ENCODE data around the gene TPD52L1. TPM values are rescaled to one million over a fixed set of nuclear protein-coding genes. Genes with fewer than 3 reads are reported as not detected.

Gene TPD52L1
- total and polyA plus RNA-seq, 2 of the 13 experiments (the other 11 are each of a cell fraction or from before 2014, with no cell fraction given) = 0.49 to 0.53 TPM

DNA sequence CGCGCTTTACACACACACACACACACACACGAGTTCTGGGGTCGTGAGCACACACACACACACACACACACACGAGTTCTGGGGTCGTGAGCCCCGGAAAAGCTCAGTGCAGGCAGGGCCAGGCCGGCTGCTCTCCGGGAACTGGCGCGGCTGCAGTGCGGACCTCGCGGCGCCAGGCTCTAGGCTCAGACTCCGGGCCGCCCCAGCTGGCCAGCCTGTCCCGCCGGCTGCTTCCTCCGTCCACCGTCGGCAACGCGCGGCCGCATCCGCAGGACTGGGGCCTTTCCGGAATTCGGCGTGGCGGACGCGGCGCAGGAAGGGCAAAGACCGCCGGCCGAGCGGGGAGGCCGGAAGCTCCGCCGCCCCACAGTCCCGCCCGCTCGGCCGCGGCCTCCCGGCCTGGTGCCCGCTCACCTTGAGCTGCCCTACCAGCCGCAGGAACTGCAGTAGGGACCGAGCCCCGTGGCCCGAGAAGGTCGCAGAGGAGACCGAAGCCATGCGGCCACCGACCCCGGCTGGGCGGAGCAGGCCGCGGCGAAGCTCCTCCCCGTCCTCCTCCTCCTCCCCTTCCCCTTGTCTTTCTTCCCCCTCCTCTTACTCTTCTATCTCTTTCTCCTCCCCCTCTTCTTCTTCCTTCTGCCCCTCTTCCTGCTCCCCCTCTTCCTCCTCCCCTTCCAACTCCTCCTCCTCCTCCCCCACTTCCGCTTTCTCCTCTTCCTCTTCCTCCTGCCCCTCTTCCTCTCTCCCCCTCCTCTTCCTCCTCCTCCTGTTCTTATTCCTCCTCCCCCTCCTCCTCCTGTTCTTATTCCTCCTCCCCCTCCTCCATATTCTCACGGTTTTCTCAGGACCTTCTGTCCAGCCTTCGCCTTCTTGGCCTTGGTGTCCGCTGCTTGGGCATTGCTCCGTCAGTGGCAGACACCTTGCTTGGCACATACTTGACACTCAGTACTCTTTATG lies 148.1 kb downstream of the TPD52L1 start, which contains the start of gene HDDC2 (continued):
- TF ChIP-seq ZSCAN21 (CRISPR knock-in tag; IDR thresholded peaks at IDR 0.05; ENCODE audit: borderline replicate concordance) = peak; percentile 98
- peak; percentile 96 for TF ChIP-seq NRL (CRISPR knock-in tag; IDR thresholded peaks at IDR 0.05; ENCODE audit: borderline replicate concordance)
- TF ChIP-seq, protein P1, sequence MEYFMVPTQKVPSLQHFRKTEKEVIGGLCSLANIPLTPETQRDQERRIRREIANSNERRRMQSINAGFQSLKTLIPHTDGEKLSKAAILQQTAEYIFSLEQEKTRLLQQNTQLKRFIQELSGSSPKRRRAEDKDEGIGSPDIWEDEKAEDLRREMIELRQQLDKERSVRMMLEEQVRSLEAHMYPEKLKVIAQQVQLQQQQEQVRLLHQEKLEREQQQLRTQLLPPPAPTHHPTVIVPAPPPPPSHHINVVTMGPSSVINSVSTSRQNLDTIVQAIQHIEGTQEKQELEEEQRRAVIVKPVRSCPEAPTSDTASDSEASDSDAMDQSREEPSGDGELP (IDR thresholded peaks at IDR 0.05; ENCODE audit: borderline replicate concordance, low read depth) = peak; percentile 79
- peak; percentile 95 for TF ChIP-seq ARNT2 (CRISPR knock-in tag; IDR thresholded peaks at IDR 0.05; ENCODE audit: low read depth)
- TF ChIP-seq ZNF33B (CRISPR knock-in tag; IDR thresholded peaks at IDR 0.05) = peak; percentile 97
- TF ChIP-seq, protein P2, sequence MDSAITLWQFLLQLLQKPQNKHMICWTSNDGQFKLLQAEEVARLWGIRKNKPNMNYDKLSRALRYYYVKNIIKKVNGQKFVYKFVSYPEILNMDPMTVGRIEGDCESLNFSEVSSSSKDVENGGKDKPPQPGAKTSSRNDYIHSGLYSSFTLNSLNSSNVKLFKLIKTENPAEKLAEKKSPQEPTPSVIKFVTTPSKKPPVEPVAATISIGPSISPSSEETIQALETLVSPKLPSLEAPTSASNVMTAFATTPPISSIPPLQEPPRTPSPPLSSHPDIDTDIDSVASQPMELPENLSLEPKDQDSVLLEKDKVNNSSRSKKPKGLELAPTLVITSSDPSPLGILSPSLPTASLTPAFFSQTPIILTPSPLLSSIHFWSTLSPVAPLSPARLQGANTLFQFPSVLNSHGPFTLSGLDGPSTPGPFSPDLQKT (CRISPR knock-in tag; IDR thresholded peaks at IDR 0.05; ENCODE audit: borderline replicate concordance) = peak; percentile 91; the same call in 1 of the 2 replicates
- peak; percentile 97 for TF ChIP-seq RNF2 (conservative IDR thresholded peaks at IDR 0.05; ENCODE audit: low read depth)
- TF ChIP-seq DNMT1 (CRISPR knock-in tag; IDR thresholded peaks at IDR 0.05) = peak; percentile 97
- peak; percentile 96 for TF ChIP-seq BRF2 (CRISPR knock-in tag; IDR thresholded peaks at IDR 0.05)
- TF ChIP-seq, protein P3, sequence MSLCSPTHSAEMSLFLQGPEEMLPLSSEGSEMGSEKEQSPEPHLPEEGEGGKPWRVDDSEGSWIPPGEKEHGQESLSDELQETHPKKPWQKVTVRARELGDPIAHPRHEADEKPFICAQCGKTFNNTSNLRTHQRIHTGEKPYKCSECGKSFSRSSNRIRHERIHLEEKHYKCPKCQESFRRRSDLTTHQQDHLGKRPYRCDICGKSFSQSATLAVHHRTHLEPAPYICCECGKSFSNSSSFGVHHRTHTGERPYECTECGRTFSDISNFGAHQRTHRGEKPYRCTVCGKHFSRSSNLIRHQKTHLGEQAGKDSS (CRISPR knock-in tag; IDR thresholded peaks at IDR 0.05; ENCODE audit: borderline replicate concordance, low read depth) = peak; percentile 99
- TF ChIP-seq ATF6 (CRISPR knock-in tag; conservative IDR thresholded peaks at IDR 0.05) = peak; percentile 84; the same call in 1 of the 2 replicates
- 0 out of 2 replicates have a peak, but pooled peaks have one; percentile 33 for TF ChIP-seq HMG20A (CRISPR knock-in tag; IDR thresholded peaks at IDR 0.05; ENCODE audit: borderline replicate concordance)
- TF ChIP-seq, protein P4, sequence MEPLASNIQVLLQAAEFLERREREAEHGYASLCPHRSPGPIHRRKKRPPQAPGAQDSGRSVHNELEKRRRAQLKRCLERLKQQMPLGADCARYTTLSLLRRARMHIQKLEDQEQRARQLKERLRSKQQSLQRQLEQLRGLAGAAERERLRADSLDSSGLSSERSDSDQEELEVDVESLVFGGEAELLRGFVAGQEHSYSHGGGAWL (CRISPR knock-in tag; IDR thresholded peaks at IDR 0.05) = peak; percentile 95
- TF ChIP-seq SALL2 (CRISPR knock-in tag; IDR thresholded peaks at IDR 0.05) = peak; percentile 89
- TF ChIP-seq ZEB1 (IDR thresholded peaks at IDR 0.05; ENCODE audit: insufficient replicate concordance, low read depth) = no peak
- no peak for TF ChIP-seq MTA3 (CRISPR knock-in tag; IDR thresholded peaks at IDR 0.05)
- peak; percentile 95 for TF ChIP-seq ZMYM4 (CRISPR knock-in tag; IDR thresholded peaks at IDR 0.05)
- TF ChIP-seq, protein P5, sequence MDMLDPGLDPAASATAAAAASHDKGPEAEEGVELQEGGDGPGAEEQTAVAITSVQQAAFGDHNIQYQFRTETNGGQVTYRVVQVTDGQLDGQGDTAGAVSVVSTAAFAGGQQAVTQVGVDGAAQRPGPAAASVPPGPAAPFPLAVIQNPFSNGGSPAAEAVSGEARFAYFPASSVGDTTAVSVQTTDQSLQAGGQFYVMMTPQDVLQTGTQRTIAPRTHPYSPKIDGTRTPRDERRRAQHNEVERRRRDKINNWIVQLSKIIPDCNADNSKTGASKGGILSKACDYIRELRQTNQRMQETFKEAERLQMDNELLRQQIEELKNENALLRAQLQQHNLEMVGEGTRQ (IDR thresholded peaks at IDR 0.05; ENCODE audit: low read depth, low read length) = no peak
- TF ChIP-seq, protein P5 (CRISPR knock-in tag; IDR thresholded peaks at IDR 0.05; ENCODE audit: borderline replicate concordance) = peak; percentile 27; the same call in 1 of the 2 replicates
